Subcutaneous abdominal adipose tissue (tissue), 5 donors: Measurements from ENCODE around the gene LYST.

ENCODE experiments used
- H3K27ac ChIP-seq: one replicate; pipeline ENCODE4 v1.7.0; 2013; ENCODE audit warnings: low read depth, mild to moderate bottlenecking, inconsistent platforms, low read length, moderate library complexity
- H3K27me3 ChIP-seq, 5 donors: one replicate each; pipeline ENCODE4 v1.7.0; 2013; ENCODE audit warnings: low read length in 5 of 5, inconsistent platforms in 1 of 5; ENCODE audit not compliant: control insufficient read depth in 5 of 5, insufficient read depth in 4 of 5
- H3K36me3 ChIP-seq, 5 donors: one replicate each; pipeline ENCODE4 v1.7.0; 2013; ENCODE audit warnings: low read length in 5 of 5; ENCODE audit not compliant: control insufficient read depth in 5 of 5, insufficient read depth in 5 of 5
- H3K4me1 ChIP-seq, 5 donors: one replicate each; pipeline ENCODE4 v1.7.0; 2013; ENCODE audit warnings: low read length in 5 of 5, mild to moderate bottlenecking in 3 of 5, moderate library complexity in 1 of 5; ENCODE audit not compliant: control insufficient read depth in 5 of 5, insufficient read depth in 5 of 5
- H3K4me3 ChIP-seq, 5 donors: one replicate each; pipeline ENCODE4 v1.7.0; 2013; ENCODE audit warnings: low read length in 5 of 5, low read depth in 1 of 5
- H3K9ac ChIP-seq, 5 donors: one replicate each; pipeline ENCODE4 v1.7.0; 2013; ENCODE audit warnings: low read length in 5 of 5, mild to moderate bottlenecking in 4 of 5, moderate library complexity in 3 of 5
- H3K9me3 ChIP-seq, 5 donors: one replicate each; pipeline ENCODE4 v1.7.0; 2013; ENCODE audit warnings: low read length in 5 of 5; ENCODE audit not compliant: control insufficient read depth in 5 of 5
- donor health status: healthy.
- donor health status: healthy.
- donor health status: healthy.
- donor health status: healthy.
- donor health status: healthy.

The LYST gene

GRCh38 chr1:235888119-235888643 is 21.5 kb upstream of the LYST start:
- no peak overlapping the region for H3K4me3 ChIP-seq
- H3K27me3 ChIP-seq = no peaks in the 10 kb centered on the region
- no peaks in the 10 kb centered on the region for H3K36me3 ChIP-seq
- no peak overlapping the region for H3K27ac ChIP-seq
- H3K9me3 ChIP-seq = no peaks in the 10 kb centered on the region
- peaks cover 2 to 17% (median 12%) of the 10 kb centered on the region in 5 donors for H3K4me1 ChIP-seq
- H3K9ac ChIP-seq = no peak overlapping the region

GRCh38 chr1:235887676-235888075 is 21.0 kb upstream of the LYST start:
- Histone ChIP-seq H3K36me3 (no peaks in the 10 kb centered on the region), H3K4me3 (no peak overlapping the region), H3K9me3 (no peaks in the 10 kb centered on the region), H3K9ac (no peak overlapping the region), H3K27ac (no peak overlapping the region), H3K4me1 (peaks cover 7 to 21% (median 16%) of the 10 kb centered on the region in 5 donors), H3K27me3 (no peaks in the 10 kb centered on the region)

- H3K27ac ChIP-seq = no peak overlapping the region
- no peaks in the 10 kb centered on the region for H3K27me3 ChIP-seq
- no peaks in the 10 kb centered on the region for H3K36me3 ChIP-seq
- H3K4me1 ChIP-seq = peaks cover 9 to 27% (median 16%) of the 10 kb centered on the region in 5 donors
- no peaks in the 10 kb centered on the region for H3K9me3 ChIP-seq
- no peak overlapping the region for H3K4me3 ChIP-seq
- no peak overlapping the region for H3K9ac ChIP-seq
Observed at GRCh38 chr1:235885655-235886262, 19.1 kb upstream of the LYST start.

GRCh38 chr1:235883261-235883927 is 16.7 kb upstream of the LYST start:
- Histone ChIP-seq H3K27me3 (no peaks in the 10 kb centered on the region), H3K9me3 (no peaks in the 10 kb centered on the region), H3K27ac (peak overlapping the region; percentile 14), H3K9ac (peak overlapping the region in 4 of 5 donors; percentile 5 to 64 (median 40)), H3K4me3 (peak overlapping the region; percentile 39 to 64 (median 54)), H3K36me3 (no peaks in the 10 kb centered on the region), H3K4me1 (peaks cover 9 to 39% (median 24%) of the 10 kb centered on the region in 5 donors)

- Histone ChIP-seq H3K27ac (peak overlapping the region; percentile 14), H3K36me3 (no peaks in the 10 kb centered on the region), H3K27me3 (no peaks in the 10 kb centered on the region), H3K9ac (peak overlapping the region in 4 of 5 donors; percentile 5 to 64 (median 40)), H3K4me3 (peak overlapping the region; percentile 39 to 64 (median 54)), H3K9me3 (no peaks in the 10 kb centered on the region), H3K4me1 (peaks cover 9 to 44% (median 24%) of the 10 kb centered on the region in 5 donors)
Observed at GRCh38 chr1:235882816-235883215, 16.1 kb upstream of the LYST start.

- peak overlapping the region; percentile 14 for H3K27ac ChIP-seq
- H3K27me3 ChIP-seq = no peaks in the 10 kb centered on the region
- peak overlapping the region; percentile 7 to 63 (median 52) for H3K4me3 ChIP-seq
- H3K9me3 ChIP-seq = no peaks in the 10 kb centered on the region
- H3K36me3 ChIP-seq = no peaks in the 10 kb centered on the region
- H3K9ac ChIP-seq = no peak overlapping the region
- peaks cover 9 to 45% (median 24%) of the 10 kb centered on the region in 5 donors for H3K4me1 ChIP-seq
Observed at GRCh38 chr1:235881930-235882700, 15.4 kb upstream of the LYST start.

- Histone ChIP-seq H3K9ac (peak overlapping the region in 1 of 5 donors; percentile 28), H3K36me3 (no peaks in the 10 kb centered on the region), H3K4me1 (peaks cover 8 to 69% (median 18%) of the 10 kb centered on the region in 5 donors), H3K9me3 (no peaks in the 10 kb centered on the region), H3K4me3 (peak overlapping the region in 2 of 5 donors; percentile 31 to 33), H3K27me3 (no peaks in the 10 kb centered on the region), H3K27ac (peak overlapping the region; percentile 50)
Observed at GRCh38 chr1:235878082-235878811, 11.5 kb upstream of the LYST start.

GRCh38 chr1:235876402-235876841 is 9.7 kb upstream of the LYST start:
- Histone ChIP-seq H3K4me1 (peaks cover 0 to 59% (median 9%) of the 10 kb centered on the region in 5 donors), H3K36me3 (no peaks in the 10 kb centered on the region), H3K27ac (no peak overlapping the region), H3K9me3 (no peaks in the 10 kb centered on the region), H3K4me3 (no peak overlapping the region), H3K9ac (no peak overlapping the region), H3K27me3 (no peaks in the 10 kb centered on the region)

GRCh38 chr1:235875036-235875597 is 8.4 kb upstream of the LYST start:
- Histone ChIP-seq H3K9ac (no peak overlapping the region), H3K9me3 (no peaks in the 10 kb centered on the region), H3K4me1 (peaks cover 0 to 56% (median 9%) of the 10 kb centered on the region in 5 donors), H3K27me3 (no peaks in the 10 kb centered on the region), H3K27ac (no peak overlapping the region), H3K36me3 (no peaks in the 10 kb centered on the region), H3K4me3 (no peak overlapping the region)
